ELR (cell line): ENCODE results near the gene GJB2.
"Not testable (repeated sequence)": the region's sequence is repeated elsewhere in the genome, so short reads cannot be mapped to it uniquely, and the experiment has no call there.

Source experiments
- DNase-seq: peaks from one replicate; pipeline ENCODE4 v3.0.0-alpha.2; 2015; ENCODE audit warnings: low read depth

Gene GJB2

DNA sequence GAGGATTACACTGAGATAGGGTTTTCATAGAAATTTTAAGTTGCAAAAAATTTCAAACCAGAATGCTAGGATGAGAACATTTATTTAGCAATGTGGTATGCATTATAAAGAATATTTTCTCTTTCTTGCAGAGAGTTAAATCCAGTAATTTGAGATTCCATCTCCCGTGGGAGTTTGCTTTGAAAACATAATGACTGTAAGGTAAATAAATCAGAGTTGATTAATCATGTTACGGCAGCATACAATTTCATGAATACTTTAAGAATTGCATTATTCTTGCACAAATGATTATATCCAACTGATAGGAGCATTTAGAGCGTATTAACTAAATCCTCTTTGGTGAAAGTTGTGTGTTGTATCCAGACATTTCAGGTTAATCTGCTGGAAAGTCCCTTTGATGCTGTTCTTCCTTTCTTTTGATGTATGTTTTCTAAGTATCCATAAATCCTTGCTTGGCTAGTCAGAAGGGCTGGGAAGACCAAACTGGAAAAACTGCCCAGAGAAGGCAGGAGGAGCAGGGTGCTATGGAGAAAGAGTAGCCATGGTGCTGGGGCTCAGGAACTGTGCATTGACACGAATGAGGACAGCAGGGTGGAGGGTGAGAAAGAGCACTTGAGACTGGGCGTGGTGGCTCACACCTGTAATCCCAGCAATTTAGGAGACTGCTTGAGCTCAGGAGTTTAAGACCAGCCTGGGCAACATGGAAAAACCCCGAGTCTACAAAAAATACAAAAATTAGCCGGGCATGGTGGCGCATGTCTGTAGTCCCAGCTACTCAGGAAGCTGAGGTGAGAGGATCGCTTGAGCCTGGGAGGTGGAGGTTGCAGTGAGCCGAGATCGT lies 27.1 kb downstream of the GJB2 start:
- no peak for DNase-seq

DNA sequence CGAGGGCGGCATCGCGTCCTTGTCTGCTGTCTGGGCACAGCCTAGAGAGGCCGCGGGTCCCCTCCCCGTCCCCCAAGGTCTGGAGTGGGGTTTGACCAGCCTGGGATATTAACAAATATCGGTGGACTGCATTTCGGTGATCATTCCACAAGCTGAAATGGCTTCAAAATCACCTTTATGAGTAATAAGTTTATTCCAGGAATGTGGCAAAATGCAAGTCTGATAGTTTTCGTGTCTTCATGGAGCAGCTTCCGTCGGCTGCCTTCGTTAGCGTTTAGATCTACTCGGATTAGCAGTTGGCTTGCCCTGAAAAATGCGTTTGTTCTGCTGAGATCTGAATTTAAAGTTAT lies 30.8 kb downstream of the GJB2 start:
- no peak for DNase-seq

DNA sequence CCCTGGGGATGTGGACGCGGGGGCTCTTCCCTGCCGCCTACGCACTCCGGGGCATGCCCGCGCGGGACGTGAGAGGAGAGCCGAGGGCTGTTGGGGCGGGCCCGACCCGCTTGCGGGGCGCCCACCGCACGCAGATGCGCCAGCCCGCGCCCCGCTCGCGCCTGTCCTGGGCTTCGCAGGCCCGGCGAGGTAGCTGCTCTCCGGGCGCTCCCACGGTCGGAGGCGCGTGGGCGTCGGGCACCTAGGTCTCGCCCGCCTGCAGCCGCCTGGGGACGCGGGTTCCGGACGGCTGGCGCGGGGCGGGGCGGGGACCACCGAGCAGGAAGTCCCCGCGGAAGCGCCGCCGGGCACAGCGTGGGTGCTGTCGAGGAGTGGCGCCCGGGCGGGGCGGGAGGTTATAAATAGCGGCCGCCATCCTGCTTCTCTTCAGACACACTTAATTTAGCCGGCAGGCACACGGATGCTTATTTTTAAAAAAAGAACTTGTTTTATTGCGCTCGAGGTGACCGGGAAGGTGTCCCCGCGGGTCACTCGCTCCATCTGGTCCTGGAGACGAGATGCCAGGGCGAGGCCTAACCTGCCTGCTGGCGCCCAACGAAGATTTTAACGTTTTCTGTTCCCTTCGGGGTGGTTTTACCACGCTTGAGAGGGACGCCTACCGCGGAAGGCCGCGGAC lies 31.3 kb downstream of the GJB2 start:
- DNase-seq = peak; percentile 38

DNA sequence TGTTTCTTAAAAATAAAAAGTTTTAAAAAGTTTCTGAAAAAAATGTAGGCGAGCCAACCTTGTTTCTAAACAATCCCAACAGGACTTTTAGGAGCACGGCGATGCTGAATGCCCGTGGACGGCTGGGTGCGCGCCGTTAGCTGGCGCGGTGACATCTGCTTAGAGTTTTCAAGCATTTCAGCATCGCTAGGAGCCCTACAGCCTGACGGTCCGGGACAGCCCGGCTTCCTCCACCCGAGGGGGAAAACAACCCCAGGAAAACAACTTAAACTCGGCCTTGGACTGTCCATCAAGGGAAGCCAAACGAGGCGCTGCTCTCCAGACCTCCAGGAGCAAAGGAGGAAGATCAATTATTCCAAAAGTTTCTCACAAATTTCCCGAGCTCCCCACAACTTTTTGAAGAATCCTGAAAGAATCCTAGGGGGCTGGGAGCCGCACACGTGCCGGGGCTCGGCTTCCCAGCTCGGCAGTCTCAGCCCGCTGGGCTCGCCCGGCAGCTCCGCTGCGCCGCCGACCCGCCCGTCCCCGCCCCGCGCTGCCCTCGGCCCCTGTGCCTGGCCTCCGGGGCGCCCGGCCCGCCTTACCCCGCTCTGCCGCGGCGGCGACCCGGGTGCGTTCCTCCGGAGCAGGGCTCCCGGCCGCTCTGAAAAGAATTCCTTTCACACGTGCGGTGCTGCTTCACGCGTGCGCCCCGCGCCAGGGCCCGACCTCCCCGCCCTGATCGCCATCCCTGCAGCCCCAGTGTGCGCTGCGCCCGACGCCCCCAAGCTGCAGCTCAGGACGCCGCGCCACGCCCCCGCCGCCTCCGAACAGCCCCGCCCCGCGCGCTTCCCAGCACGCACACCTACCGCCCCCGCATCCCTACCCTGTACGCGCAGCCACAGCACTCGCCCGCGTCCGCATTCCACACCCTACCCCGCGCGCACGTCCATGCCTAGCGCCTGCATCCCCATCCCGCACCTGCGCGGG lies 32.1 kb downstream of the GJB2 start, which contains the start of gene GJA3:
TSS of gene GJA3 (minus strand) at position 747 of the 969 bp plus-strand sequence. CDS start 17,764 bp downstream, outside the sequence.
- DNase-seq = peak; percentile 70

DNA sequence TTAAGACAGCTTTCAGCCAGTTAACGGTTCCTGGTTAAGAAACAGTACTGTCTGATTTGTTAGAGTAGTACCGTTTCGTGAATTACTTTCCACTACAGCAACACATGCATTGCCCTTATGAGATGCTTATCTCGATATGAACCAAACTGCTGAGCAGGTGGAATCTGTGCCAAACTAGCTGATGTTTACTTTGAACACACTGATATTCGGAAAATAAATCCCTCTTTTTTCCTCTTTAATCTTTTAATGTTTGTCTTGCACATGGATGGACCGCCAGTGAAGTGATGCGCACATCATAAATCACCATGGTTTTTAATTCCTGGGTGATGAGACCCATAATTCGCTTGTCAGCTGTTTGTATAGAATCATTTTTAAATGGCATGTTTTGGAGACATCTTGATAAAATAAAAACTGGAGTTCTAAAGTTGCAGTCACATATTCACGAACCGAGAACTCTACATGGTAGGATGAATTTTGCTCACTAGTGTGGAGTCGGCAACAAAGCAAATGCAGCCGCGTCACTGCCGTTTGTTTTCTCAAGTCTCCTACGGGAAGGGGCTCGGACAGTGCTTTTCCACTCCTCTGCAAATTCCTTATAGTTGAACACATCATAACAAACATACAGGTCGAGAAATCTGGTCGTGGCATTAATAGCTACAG lies 33.0 kb downstream of the GJB2 start:
- peak; percentile 33 for DNase-seq

DNA sequence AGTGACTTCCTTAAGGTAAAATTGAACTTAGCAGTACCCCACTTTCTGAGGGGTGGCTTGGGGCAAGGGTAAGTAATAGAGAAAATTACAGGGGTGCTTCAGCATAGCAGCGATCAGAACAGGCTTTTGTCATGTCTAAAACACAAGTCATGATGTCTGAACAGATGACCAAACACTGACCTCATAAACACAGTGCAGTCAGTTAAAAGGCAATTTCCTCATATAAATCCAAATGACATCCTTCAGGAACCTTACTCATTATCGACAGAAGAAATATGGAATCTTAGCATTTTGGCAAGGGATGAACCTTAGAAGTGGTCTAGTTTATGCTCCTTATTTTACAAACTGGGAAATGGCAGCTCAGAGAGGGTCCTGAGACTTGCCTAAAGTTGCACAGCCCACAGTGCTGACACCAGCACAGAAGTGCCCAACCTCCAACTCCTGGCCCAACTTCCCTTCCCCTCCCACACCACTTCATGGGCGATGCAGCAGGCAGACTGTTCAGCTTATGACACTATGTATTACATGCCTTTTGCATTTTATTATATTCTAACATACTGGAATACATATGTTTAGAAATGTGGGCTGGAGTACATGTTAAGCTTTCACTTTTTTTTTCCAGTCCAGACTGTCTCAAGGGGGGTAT lies 35.5 kb downstream of the GJB2 start:
- no peak for DNase-seq

DNA sequence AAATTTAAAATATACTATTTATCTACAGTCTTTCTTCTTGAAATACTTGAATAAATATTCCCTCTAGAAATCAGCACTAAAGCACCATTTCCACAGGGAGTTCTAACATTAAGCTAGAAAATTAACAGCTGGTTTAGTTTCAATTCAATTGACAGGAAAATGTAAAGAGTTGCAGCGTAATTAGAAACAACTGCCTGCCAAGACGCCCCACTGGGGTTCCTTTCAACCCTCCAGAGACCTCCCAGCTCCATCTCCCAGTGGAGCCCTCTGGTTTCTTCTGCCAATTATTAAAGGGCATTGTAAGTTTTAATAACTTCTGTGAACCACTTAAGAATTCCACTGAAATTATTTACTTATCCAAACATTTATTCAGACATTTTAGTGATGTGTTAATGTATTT lies 36.0 kb downstream of the GJB2 start:
- no peak for DNase-seq

DNA sequence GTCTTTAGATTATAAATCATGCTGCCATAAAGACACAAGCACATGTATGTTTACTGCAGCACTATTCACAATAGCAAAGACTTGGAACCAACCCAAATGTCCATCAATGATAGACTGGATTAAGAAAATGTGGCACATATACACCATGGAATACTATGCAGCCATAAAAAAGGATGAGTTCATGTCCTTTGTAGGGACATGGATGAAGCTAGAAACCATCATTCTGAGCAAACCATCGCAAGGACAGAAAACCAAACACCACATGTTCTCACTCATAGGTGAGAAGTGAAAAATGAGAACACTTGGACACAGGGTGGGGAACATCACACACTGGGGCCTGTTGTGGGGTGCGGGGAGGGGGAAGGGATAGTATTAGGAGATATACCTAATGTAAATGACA lies 39.4 kb downstream of the GJB2 start:
- DNase-seq = not testable (repeated sequence)

DNA sequence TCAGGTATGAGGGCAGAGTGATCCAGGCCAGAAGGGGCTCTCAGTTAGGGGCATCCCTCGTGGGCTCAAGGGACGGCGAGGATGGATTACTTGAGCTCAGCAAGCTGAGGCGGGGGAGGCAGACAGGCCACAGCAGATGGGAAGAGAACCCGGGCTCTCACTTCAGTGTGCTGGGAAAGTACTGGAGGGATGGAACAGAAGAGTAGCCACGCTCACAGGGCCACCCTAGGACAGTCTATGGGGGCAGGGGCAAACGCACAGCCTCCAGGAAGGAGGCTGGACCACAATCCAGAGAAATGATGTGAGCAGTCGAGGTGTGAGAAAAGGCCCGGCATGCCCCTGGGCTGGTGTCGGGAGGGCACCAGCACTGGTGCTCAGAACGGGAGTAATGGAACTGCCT lies 41.1 kb downstream of the GJB2 start:
- DNase-seq = no peak

DNA sequence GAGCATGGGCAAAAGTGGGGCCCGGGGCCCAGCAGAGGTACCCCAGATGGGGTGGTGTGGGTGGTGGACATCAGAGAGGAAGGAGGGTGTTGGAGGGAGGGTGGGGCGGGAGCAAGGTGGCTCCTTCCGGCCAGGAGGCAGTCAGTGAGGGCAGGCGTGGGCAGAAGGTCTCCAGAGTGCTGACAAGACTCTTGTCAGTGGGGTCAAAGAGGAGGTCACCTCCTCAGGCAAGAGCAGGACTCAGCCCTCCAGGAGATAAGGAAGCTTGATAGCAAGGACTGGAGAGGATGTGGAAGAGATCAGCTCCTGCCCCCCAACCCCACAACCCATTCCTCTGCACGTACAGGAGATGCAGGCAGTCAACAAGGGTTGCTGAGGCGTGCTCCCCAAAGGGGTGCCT lies 41.7 kb downstream of the GJB2 start:
- DNase-seq = no peak

DNA sequence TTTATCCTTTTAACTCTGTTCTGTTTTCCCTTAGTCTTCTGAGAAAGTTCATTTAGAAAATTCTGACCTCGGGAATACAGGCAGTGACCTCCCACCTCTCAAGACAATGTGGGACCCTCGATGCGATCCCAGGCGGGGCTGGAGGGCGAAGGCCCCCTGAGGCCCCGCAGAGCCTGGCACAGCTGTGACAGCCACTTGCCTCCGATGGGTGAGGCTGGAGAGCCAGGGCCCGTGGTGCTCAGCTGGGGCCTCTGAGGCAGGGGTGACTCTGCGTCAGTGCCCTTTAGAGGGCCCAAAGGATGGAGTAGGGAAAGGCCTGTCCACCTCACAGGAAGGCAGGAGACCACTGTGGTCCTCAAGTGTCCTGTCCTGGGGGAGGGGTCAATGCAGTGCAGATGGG lies 42.2 kb downstream of the GJB2 start:
- no peak for DNase-seq

DNA sequence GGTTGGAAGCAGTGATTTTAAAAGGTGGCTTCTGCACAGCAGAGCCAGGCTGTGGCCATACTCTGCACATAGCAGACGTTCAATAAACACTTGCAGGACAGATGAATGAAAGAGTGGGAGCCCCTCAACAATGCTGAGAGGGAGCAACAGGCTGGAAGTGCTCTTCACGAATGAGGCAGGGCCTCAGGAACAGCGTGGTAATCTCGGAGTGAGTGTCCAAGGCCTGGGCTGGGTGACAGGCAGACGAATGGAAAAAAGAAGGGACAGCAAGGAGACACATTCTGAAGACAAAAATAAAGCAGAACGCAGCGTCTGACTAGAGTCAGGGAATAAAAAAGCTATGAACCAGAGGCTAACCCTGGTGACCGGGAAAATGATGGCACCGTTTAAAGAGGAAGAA lies 43.0 kb downstream of the GJB2 start:
- DNase-seq = no peak

DNA sequence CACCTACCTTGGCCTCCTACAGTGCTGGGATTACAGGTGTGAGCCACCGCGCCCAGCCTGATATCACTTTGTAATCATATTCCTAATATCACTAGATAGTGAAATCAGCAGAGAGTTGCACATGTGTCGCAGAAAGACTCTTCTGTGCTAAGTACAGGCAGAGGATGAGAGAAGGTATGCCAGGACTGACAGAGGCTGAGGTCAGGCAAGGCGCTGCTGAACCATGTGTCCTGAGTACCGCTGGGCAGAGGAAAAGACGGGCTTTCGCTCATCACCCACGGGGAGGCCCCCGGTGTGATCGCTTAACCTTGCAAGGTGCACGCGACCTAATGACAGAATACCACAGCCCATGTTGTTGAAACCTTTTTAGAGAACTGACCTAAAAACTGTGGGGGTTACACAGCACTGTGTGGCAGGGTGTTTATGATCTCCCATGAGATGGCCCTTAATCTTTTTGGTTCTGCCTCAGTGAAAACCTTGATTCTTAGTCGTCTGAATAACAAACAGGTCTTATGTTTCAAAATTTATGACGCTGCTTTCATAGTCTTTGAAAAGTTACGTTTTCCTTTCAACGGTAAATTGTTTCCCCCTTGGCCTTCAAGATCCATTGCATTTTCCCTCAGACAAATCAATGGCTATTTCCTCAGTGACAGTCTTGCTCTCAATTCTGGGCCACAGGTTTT lies 44.1 kb downstream of the GJB2 start:
- DNase-seq = no peak

DNA sequence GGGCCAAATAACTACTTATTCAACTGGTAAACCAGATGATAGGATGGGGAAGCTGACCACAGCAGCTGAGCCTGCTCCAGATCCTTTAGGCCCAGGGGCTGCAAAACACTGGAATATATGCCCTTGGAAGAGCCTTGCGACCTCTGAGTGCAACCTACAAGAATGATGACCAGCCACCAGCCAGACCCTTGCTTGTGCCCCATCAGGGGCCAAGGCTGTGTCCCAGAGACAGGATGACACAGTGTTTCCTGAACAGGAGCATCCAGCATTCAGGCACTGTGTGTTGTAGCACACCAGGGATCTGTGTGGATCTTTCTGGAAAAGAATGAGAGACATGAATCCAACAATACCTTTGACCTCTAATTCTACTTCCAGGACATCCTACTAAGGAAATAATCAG lies 46.4 kb downstream of the GJB2 start:
- no peak for DNase-seq

DNA sequence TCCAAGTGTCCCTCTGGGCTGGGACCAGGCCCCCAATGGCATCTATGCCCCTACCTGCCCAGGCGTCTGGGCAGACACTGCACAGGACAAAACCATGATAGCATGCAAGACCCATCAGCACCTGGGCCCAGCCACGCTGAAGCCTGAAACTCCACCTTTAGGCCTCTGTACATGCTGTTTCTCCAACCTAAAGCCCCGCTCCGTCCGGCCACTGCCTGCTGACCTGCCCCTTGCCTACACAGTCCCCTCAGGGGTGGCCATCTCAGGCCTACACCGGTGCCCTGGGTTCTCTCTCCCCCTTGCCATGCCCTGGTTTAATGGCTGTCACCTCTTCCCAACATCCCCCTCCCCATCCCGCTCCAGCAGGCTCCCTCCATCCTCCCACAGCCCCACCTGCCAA lies 47.2 kb downstream of the GJB2 start:
- DNase-seq = no peak

DNA sequence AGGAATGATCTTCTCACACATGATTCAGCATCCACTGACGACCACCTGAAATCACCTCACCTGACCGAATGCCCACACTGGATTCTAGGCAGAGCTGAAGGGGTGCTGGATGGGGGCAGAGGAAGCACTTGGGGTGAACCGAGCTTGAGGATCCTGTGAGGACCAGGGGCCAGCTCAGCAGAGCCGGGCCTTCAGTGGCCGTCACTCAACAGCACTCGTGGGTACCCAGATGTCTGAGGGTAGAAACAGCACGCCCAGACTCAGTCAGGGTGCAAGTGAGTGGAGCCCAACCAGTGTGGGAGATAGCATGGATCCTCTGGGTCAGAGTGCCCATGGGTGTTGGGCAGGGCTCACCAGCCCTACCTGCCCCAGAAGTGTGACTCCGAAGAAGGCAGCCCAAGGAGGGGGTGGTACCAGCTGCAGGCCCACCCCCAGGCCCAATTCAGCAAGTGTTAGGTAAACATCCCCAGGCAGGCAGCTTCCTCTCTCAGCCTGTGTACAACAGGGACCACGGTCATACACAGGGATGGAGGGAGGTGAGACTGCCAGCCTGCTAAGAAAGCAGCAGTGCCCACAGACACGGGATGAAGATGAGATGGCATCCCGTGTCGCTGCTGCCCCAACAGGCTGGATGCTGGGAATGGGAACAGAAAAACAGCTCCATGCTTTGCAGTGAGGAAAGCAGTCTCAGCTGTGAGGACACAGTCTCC lies 48.4 kb downstream of the GJB2 start:
- DNase-seq = no peak

DNA sequence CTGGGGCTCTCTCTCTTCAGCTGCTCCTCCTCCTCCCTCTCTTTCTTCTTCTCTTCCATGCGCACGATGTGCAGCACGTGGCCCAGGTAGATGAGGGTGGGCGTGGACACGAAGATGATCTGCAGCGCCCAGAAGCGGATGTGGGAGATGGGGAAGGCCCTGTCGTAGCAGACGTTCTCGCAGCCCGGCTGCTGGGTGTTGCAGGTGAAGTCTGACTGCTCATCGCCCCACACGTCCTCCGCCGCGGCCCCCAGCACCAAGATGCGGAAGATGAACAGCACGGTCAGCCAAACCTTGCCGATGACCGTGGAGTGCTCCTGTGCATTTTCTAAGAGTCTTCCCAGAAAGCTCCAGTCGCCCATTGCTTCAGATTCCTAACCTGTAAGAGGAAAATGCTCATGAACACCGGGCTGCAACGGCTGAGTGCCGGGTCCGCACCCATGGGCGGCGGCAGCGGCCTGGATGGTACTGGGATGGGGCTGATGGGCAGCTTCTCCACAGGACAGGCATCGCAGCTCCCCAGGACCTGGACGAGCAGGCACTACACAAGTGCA lies 49.7 kb downstream of the GJB2 start:
- DNase-seq = no peak

DNA sequence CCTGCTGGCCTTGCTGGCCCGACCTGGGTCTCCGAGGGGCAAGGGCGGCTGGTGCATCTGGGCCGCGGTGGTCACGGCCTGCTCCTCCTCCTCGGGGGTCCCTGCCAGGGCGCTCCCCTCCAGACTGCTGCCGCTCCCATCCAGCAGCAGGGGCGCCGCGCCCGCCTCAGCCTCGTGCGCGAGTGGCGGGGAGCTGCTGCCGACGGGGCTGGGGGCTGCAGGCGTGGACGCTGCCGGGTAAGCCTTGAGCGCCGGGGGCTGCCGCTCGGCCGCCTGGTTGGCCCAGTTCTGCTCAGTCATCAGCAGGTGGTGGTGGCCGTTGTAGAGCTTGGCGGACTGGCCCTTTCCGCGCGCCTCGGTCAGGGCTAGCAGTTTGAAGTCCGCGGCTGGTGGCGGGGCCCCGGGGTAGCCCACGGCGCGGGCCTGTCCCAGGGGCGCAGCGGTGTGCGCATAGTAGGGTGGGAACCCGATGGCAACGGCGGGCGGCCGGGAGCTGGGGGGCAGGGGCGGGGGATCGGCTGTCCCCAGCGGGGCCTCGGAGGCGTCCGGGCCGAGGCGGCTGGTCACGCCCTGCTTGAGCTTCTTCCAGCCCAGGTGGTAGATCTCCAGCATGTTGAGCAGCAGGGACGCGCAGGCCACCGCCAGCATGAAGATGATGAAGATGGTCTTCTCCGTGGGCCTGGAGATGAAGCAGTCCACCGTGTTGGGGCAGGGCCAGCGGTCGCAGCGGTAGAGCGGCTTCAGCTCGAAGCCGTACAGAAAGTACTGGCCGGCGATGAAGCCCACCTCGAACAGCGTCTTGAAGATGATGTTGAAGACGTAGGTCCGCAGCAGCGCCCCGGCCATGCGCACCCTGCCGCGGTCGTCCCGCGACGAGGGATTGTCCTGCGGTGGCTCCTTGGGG lies 50.5 kb downstream of the GJB2 start:
- DNase-seq = no peak
